Neural progenitor cell (in vitro differentiated cells): ENCODE results near the gene IFNA4. TPM values are rescaled to one million over a fixed set of nuclear protein-coding genes. Genes with fewer than 3 reads are reported as not detected.
A peak's percentile ranks its signal among the peaks of the same experiment; 100 is the strongest.

Source experiments
- DNase-seq: peaks from one replicate; pipeline ENCODE4 v3.0.0-alpha.2; 2016; ENCODE audit warnings: low spot score
- H2AFZ ChIP-seq: fragments of 200-600 bp; sonication (generic); replicated peaks from 2 replicates; pipeline ENCODE4 v1.6.1; 2016; ENCODE audit warnings: antibody characterized with exemption
- H3F3A ChIP-seq: fragments of 200-600 bp; sonication (generic); 2 replicates; pipeline ENCODE4 v1.6.1; 2016; ENCODE audit warnings: antibody characterized with exemption, low read depth
- H3K27ac ChIP-seq: fragments of 200-600 bp; sonication (generic); 2 replicates; pipeline ENCODE4 v1.5.1; 2016; ENCODE audit warnings: mild to moderate bottlenecking
- H3K27me3 ChIP-seq: fragments of 200-600 bp; sonication (generic); 2 replicates; pipeline ENCODE4 v1.6.1; 2016; ENCODE audit warnings: mild to moderate bottlenecking, moderate library complexity
- H3K36me3 ChIP-seq: fragments of 200-600 bp; sonication (generic); 2 replicates; pipeline ENCODE4 v1.5.1; 2016
- H3K4me1 ChIP-seq: fragments of 200-600 bp; sonication (generic); 2 replicates; pipeline ENCODE4 v1.6.1; 2016; ENCODE audit warnings: mixed run types
- H3K4me2 ChIP-seq: fragments of 200-600 bp; sonication (generic); 2 replicates; pipeline ENCODE4 v1.6.1; 2016
- H3K4me3 ChIP-seq: fragments of 200-600 bp; sonication (generic); 2 replicates; pipeline ENCODE4 v1.5.1; 2016
- H3K79me2 ChIP-seq: fragments of 200-600 bp; sonication (generic); 2 replicates; pipeline ENCODE4 v1.6.1; 2016; ENCODE audit warnings: low read depth
- H3K9ac ChIP-seq: fragments of 200-600 bp; sonication (generic); 2 replicates; pipeline ENCODE4 v1.6.1; 2016
- H3K9me3 ChIP-seq: fragments of 200-600 bp; sonication (generic); 2 replicates; pipeline ENCODE4 v1.5.1; 2016; ENCODE audit warnings: low read depth
- H4K20me1 ChIP-seq: fragments of 200-600 bp; sonication (generic); 2 replicates; pipeline ENCODE4 v1.6.1; 2016; ENCODE audit warnings: low read depth
- H3K27ac Mint-ChIP-seq: 3 replicates; pipeline ENCODE4 v1.8.0; 2021; ENCODE audit warnings: mixed read lengths
- H3K27me3 Mint-ChIP-seq: 2 replicates; pipeline ENCODE4 v1.8.0; 2022; ENCODE audit warnings: low read depth, mild to moderate bottlenecking, inconsistent platforms, moderate library complexity, mixed read lengths; ENCODE audit not compliant: insufficient read depth
- H3K36me3 Mint-ChIP-seq: 3 replicates; pipeline ENCODE4 v1.8.0; 2021; ENCODE audit warnings: mixed read lengths
- H3K4me1 Mint-ChIP-seq: 3 replicates; pipeline ENCODE4 v1.8.0; 2021; ENCODE audit warnings: mixed read lengths
- H3K4me3 Mint-ChIP-seq: 3 replicates; pipeline ENCODE4 v1.8.0; 2021; ENCODE audit warnings: mild to moderate bottlenecking, moderate library complexity, mixed read lengths
- H3K9me3 Mint-ChIP-seq: 3 replicates; pipeline ENCODE4 v1.8.0; 2020; ENCODE audit warnings: mixed read lengths
- EZH2 ChIP-seq: fragments of 200-600 bp; sonication (generic); IDR thresholded peaks from 2 replicates; pipeline ENCODE4 v1.6.1; 2017; ENCODE audit warnings: antibody characterized with exemption, mild to moderate bottlenecking, moderate library complexity
- EZH2phosphoT487 ChIP-seq: fragments of 200-600 bp; sonication (generic); IDR thresholded peaks from 2 replicates; pipeline ENCODE4 v1.6.1; 2017; ENCODE audit warnings: antibody characterized with exemption
- total RNA-seq: library from RNA; depleted of rRNA; stranded (reverse); fragments of >200 nt; gene quantifications from 2 replicates; pipeline ENCODE4 v1.2.3, GENCODE V29; 2015; ENCODE audit warnings: low replicate concordance
- TF ChIP-seq, protein P1 (sequence below): fragments of 200-600 bp; sonication (generic); IDR thresholded peaks from 2 replicates; pipeline ENCODE4 v1.5.1; 2017; ENCODE audit warnings: antibody characterized with exemption, mild to moderate bottlenecking

Gene IFNA4
- total RNA-seq, 1 donor from 2014 or later = not detected

- H3K36me3 ChIP-seq = no peaks in the 10 kb centered on the region
- H3K27me3 ChIP-seq = no peaks in the 10 kb centered on the region
- peak; percentile 27 for DNase-seq
- peaks cover 2% of the 10 kb centered on the region for H3K4me1 Mint-ChIP-seq
- no peak overlapping the region for H2AFZ ChIP-seq
- H3K9me3 Mint-ChIP-seq = peaks cover 3% of the 10 kb centered on the region
- H3F3A ChIP-seq = no peaks in the 10 kb centered on the region
- no peak overlapping the region for H3K4me3 Mint-ChIP-seq
- H3K79me2 ChIP-seq = no peaks in the 10 kb centered on the region
- H3K4me1 ChIP-seq = no peaks in the 10 kb centered on the region
- no peak overlapping the region for H3K27ac Mint-ChIP-seq
- H3K27ac ChIP-seq = no peak overlapping the region
- H3K36me3 Mint-ChIP-seq = no peaks in the 10 kb centered on the region
- H3K9ac ChIP-seq = no peak overlapping the region
- no peaks in the 10 kb centered on the region for H3K27me3 Mint-ChIP-seq
- H3K9me3 ChIP-seq = no peaks in the 10 kb centered on the region
- no peaks in the 10 kb centered on the region for H4K20me1 ChIP-seq
- no peak overlapping the region for H3K4me3 ChIP-seq
- H3K4me2 ChIP-seq = peak overlapping the region; percentile 43
- TF ChIP-seq EZH2 = no peak
- TF ChIP-seq, protein P1, sequence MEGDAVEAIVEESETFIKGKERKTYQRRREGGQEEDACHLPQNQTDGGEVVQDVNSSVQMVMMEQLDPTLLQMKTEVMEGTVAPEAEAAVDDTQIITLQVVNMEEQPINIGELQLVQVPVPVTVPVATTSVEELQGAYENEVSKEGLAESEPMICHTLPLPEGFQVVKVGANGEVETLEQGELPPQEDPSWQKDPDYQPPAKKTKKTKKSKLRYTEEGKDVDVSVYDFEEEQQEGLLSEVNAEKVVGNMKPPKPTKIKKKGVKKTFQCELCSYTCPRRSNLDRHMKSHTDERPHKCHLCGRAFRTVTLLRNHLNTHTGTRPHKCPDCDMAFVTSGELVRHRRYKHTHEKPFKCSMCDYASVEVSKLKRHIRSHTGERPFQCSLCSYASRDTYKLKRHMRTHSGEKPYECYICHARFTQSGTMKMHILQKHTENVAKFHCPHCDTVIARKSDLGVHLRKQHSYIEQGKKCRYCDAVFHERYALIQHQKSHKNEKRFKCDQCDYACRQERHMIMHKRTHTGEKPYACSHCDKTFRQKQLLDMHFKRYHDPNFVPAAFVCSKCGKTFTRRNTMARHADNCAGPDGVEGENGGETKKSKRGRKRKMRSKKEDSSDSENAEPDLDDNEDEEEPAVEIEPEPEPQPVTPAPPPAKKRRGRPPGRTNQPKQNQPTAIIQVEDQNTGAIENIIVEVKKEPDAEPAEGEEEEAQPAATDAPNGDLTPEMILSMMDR = no peak
- TF ChIP-seq EZH2phosphoT487 = no peak
Observed at GRCh38 chr9:21160178-21160577, 27.2 kb downstream of the IFNA4 start.

GRCh38 chr9:21155501-21155900 lies 31.9 kb downstream of the IFNA4 start:
- no peak overlapping the region for H3K27ac ChIP-seq
- Mint-ChIP-seq H3K36me3 (no peaks in the 10 kb centered on the region), H3K4me1 (peaks cover 9% of the 10 kb centered on the region), H3K9me3 (no peaks in the 10 kb centered on the region), H3K4me3 (no peak overlapping the region), H3K27me3 (no peaks in the 10 kb centered on the region), H3K27ac (no peak overlapping the region)
- no peaks in the 10 kb centered on the region for H3K79me2 ChIP-seq
- no peak for DNase-seq
- no peak overlapping the region for H2AFZ ChIP-seq
- no peaks in the 10 kb centered on the region for H4K20me1 ChIP-seq
- TF ChIP-seq EZH2phosphoT487 (no peak), EZH2 (no peak)
- TF ChIP-seq, protein P1 = no peak
- H3K9me3 ChIP-seq = no peaks in the 10 kb centered on the region
- no peaks in the 10 kb centered on the region for H3K27me3 ChIP-seq
- no peak overlapping the region for H3K4me2 ChIP-seq
- no peaks in the 10 kb centered on the region for H3K36me3 ChIP-seq
- no peaks in the 10 kb centered on the region for H3K4me1 ChIP-seq
- H3K4me3 ChIP-seq = no peak overlapping the region
- no peak overlapping the region for H3K9ac ChIP-seq
- H3F3A ChIP-seq = no peaks in the 10 kb centered on the region

GRCh38 chr9:21154018-21154608 lies 33.3 kb downstream of the IFNA4 start:
- Mint-ChIP-seq H3K4me1 (peaks cover 7% of the 10 kb centered on the region), H3K9me3 (peaks cover 3% of the 10 kb centered on the region), H3K27ac (no peak overlapping the region), H3K4me3 (no peak overlapping the region), H3K27me3 (no peaks in the 10 kb centered on the region), H3K36me3 (peaks cover 2% of the 10 kb centered on the region)
- Histone ChIP-seq H3K9me3 (no peaks in the 10 kb centered on the region), H3K4me3 (no peak overlapping the region), H2AFZ (peak overlapping the region; percentile 83), H3K9ac (no peak overlapping the region), H3K4me1 (no peaks in the 10 kb centered on the region), H3K27ac (no peak overlapping the region), H3F3A (no peaks in the 10 kb centered on the region), H3K36me3 (no peaks in the 10 kb centered on the region), H4K20me1 (no peaks in the 10 kb centered on the region), H3K79me2 (no peaks in the 10 kb centered on the region), H3K27me3 (no peaks in the 10 kb centered on the region), H3K4me2 (peak overlapping the region; percentile 30)
- peak; percentile 42 for DNase-seq
- no peak for TF ChIP-seq EZH2phosphoT487
- no peak for TF ChIP-seq EZH2
- TF ChIP-seq, protein P1 = peak; percentile 49
